SU-DHL-6 (cell line): ENCODE results near the gene MRPS24.

Experiments used
- H2AFZ ChIP-seq: fragments of 200-600 bp; sonication (generic); 2 replicates; pipeline ENCODE4 v1.6.1; 2014; ENCODE audit warnings: low read depth, mild to moderate bottlenecking, moderate library complexity, mixed read lengths, antibody characterized with exemption, low read length; ENCODE audit not compliant: severe bottlenecking
- H3F3A ChIP-seq: fragments of 200-600 bp; shearing (Covaris generic); 2 replicates; pipeline ENCODE4 v1.6.0; 2016; ENCODE audit warnings: antibody characterized with exemption, mild to moderate bottlenecking; ENCODE audit not compliant: insufficient read depth
- H3K27ac ChIP-seq: fragments of 200-600 bp; sonication (generic); 2 replicates; pipeline ENCODE4 v1.5.1; 2016; ENCODE audit warnings: low read depth, mild to moderate bottlenecking, low read length, moderate library complexity, mixed read lengths
- H3K27me3 ChIP-seq: fragments of 200-600 bp; sonication (generic), shearing (Covaris generic); 2 replicates; pipeline ENCODE4 v1.6.0; 2014; ENCODE audit warnings: mild to moderate bottlenecking, low read length
- H3K36me3 ChIP-seq: fragments of 200-600 bp; sonication (generic); 2 replicates; pipeline ENCODE4 v1.6.1; 2014; ENCODE audit warnings: mild to moderate bottlenecking, low read length, mixed read lengths
- H3K4me2 ChIP-seq: fragments of 300-600, 200-600 bp; shearing (Covaris generic), sonication (generic); 2 replicates; pipeline ENCODE4 v1.6.0; 2014; ENCODE audit warnings: low read length, low read depth, mild to moderate bottlenecking; ENCODE audit not compliant: poor library complexity, severe bottlenecking
- H3K4me3 ChIP-seq: fragments of 200-600 bp; sonication (generic); 2 replicates; pipeline ENCODE4 v1.5.1; 2014; ENCODE audit warnings: antibody characterized with exemption, low read length, mild to moderate bottlenecking, mixed read lengths; ENCODE audit not compliant: insufficient read depth, poor library complexity, severe bottlenecking
- H3K79me2 ChIP-seq: fragments of 200-600 bp; sonication (generic); 2 replicates; pipeline ENCODE4 v1.6.1; 2014; ENCODE audit warnings: mild to moderate bottlenecking, low read length, moderate library complexity; ENCODE audit not compliant: insufficient read depth
- H3K9ac ChIP-seq: fragments of 200-600 bp; sonication (generic); 2 replicates; pipeline ENCODE4 v1.7.0; 2014; ENCODE audit warnings: mild to moderate bottlenecking, low read length
- H3K9me2 ChIP-seq: fragments of 200-600 bp; sonication (generic); replicated peaks from 2 replicates; pipeline ENCODE4 v1.6.1; 2014; ENCODE audit warnings: low read length; ENCODE audit not compliant: insufficient read depth
- H3K9me3 ChIP-seq: fragments of 200-600 bp; sonication (generic); 2 replicates; pipeline ENCODE4 v1.6.1; 2014; ENCODE audit warnings: low read length, mixed read lengths; ENCODE audit not compliant: insufficient read depth
- H4K20me1 ChIP-seq: fragments of 200-600 bp; sonication (generic); 2 replicates; pipeline ENCODE4 v1.6.1; 2014; ENCODE audit warnings: low read depth, mild to moderate bottlenecking, antibody characterized with exemption, low read length, moderate library complexity, mixed read lengths
- EZH2phosphoT487 ChIP-seq: fragments of 200-600 bp; sonication (generic), shearing (Covaris generic); conservative IDR thresholded peaks from 2 replicates; pipeline ENCODE4 v1.6.1; 2018; ENCODE audit warnings: mild to moderate bottlenecking, antibody characterized with exemption, low read length, moderate library complexity, mixed read lengths
- TF ChIP-seq, protein P1 (sequence below): fragments of 200-600 bp; sonication (generic); IDR thresholded peaks from one replicate; pipeline ENCODE4 v1.5.1; 2017; ENCODE audit warnings: antibody characterized with exemption, mild to moderate bottlenecking, low read length, moderate library complexity; ENCODE audit not compliant: insufficient read depth, poor library complexity, severe bottlenecking

Gene MRPS24

DNA sequence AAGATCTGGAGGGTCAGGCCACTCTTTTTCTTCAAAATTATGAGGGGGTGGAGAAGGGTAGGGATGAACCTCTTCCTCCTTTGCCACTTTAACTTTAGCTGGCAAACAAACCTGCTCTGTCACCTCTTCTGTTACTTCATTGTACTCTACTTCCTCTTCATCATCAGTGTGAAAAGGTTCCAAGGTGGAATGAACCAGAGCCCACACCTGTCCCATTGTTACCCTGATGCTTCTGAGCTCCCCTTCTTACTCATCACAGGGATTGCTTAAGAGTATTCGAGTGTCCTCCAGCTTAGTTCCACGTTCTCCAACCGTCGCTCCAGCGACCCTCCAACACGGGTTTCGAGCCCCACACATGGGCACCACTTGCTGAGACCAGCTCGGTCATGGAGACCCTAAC lies 5.2 kb downstream of the MRPS24 start:
- Histone ChIP-seq H3F3A (peaks cover 5% of the 10 kb centered on the region; the same call in 1 of the 2 replicates), H3K79me2 (no peaks in the 10 kb centered on the region), H3K9me2 (no peaks in the 10 kb centered on the region), H3K27ac (no peak overlapping the region), H3K9ac (no peak overlapping the region), H3K36me3 (no peaks in the 10 kb centered on the region), H3K9me3 (no peaks in the 10 kb centered on the region), H4K20me1 (no peaks in the 10 kb centered on the region), H3K27me3 (no peaks in the 10 kb centered on the region), H3K4me2 (no peak overlapping the region), H2AFZ (no peak overlapping the region), H3K4me3 (no peak overlapping the region)
- TF ChIP-seq, protein P1, sequence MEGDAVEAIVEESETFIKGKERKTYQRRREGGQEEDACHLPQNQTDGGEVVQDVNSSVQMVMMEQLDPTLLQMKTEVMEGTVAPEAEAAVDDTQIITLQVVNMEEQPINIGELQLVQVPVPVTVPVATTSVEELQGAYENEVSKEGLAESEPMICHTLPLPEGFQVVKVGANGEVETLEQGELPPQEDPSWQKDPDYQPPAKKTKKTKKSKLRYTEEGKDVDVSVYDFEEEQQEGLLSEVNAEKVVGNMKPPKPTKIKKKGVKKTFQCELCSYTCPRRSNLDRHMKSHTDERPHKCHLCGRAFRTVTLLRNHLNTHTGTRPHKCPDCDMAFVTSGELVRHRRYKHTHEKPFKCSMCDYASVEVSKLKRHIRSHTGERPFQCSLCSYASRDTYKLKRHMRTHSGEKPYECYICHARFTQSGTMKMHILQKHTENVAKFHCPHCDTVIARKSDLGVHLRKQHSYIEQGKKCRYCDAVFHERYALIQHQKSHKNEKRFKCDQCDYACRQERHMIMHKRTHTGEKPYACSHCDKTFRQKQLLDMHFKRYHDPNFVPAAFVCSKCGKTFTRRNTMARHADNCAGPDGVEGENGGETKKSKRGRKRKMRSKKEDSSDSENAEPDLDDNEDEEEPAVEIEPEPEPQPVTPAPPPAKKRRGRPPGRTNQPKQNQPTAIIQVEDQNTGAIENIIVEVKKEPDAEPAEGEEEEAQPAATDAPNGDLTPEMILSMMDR = no peak
- TF ChIP-seq EZH2phosphoT487 = no peak

DNA sequence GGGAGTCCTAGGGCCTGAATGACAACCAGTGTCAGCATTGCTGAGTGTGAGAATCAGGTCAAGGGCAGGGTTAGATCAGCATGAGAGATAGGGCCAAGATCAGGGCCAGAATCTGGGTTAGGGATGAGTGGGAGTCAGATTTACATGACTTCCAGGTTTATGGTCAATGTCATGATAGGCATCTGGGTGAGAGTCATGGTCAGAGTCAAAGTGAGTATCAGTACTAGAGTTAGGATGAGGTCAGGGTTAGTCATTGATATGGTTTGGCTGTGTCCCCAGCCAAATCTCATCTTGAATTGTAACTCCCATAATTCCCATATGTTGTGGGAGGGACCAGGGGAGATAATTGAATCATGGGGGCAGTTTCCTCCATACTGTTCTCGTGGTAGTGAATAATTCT lies 12.3 kb downstream of the MRPS24 start:
- Histone ChIP-seq H2AFZ (no peak overlapping the region), H3K36me3 (no peaks in the 10 kb centered on the region), H3K9ac (no peak overlapping the region), H3K27ac (no peak overlapping the region), H4K20me1 (no peaks in the 10 kb centered on the region), H3F3A (no peaks in the 10 kb centered on the region), H3K4me2 (no peak overlapping the region), H3K27me3 (no peaks in the 10 kb centered on the region), H3K4me3 (no peak overlapping the region), H3K9me2 (no peaks in the 10 kb centered on the region), H3K79me2 (no peaks in the 10 kb centered on the region), H3K9me3 (no peaks in the 10 kb centered on the region; the same call in 1 of the 2 replicates)
- TF ChIP-seq EZH2phosphoT487 = no peak
- TF ChIP-seq, protein P1 = no peak

GRCh38 chr7:43856316-43856715 lies 13.0 kb downstream of the MRPS24 start:
- Histone ChIP-seq H3K36me3 (no peaks in the 10 kb centered on the region), H3K9ac (no peak overlapping the region), H3K27ac (no peak overlapping the region), H2AFZ (no peak overlapping the region), H3K9me3 (no peaks in the 10 kb centered on the region; the same call in 1 of the 2 replicates), H4K20me1 (no peaks in the 10 kb centered on the region), H3K4me2 (no peak overlapping the region), H3K27me3 (no peaks in the 10 kb centered on the region), H3K79me2 (no peaks in the 10 kb centered on the region), H3F3A (no peaks in the 10 kb centered on the region), H3K9me2 (no peaks in the 10 kb centered on the region), H3K4me3 (no peak overlapping the region)
- TF ChIP-seq EZH2phosphoT487 = no peak
- TF ChIP-seq, protein P1 = no peak
